Measurements from ENCODE around the gene PEAR1. TPM values are rescaled to one million over a fixed set of nuclear protein-coding genes. Genes with fewer than 3 reads are reported as not detected.

The PEAR1 gene
- total RNA-seq, 1 experiment from 2014 or later: 1.0 TPM

GRCh38 chr1:156961709-156962108 lies 68.2 kb downstream of the PEAR1 start:
- DNase-seq (ENCODE audit: low read depth in 1 of 2, low spot score in 2 of 2): no peak
- H3K27me3 ChIP-seq (replicated peaks): no peaks in the 10 kb centered on the region

GRCh38 chr1:156963621-156964020 lies 70.1 kb downstream of the PEAR1 start:
- no peaks in the 10 kb centered on the region for H3K27me3 ChIP-seq (replicated peaks)
- no peak for DNase-seq (ENCODE audit: low read depth in 1 of 2, low spot score in 2 of 2)
- no peak overlapping the region for H3K27ac ChIP-seq
- no peaks in the 10 kb centered on the region for H3K4me1 ChIP-seq (replicated peaks)
- no peaks in the 10 kb centered on the region for H3K9me3 ChIP-seq (replicated peaks)
- peaks cover 58% of the 10 kb centered on the region for H3K36me3 ChIP-seq
- no peak overlapping the region for H3K4me3 ChIP-seq

More at GRCh38 chr1:156961709-156962108, 68.2 kb downstream of the PEAR1 start:
- Histone ChIP-seq H3K9me3 (replicated peaks) (no peaks in the 10 kb centered on the region), H3K36me3 (peaks cover 66% of the 10 kb centered on the region), H3K27ac (no peak overlapping the region), H3K4me3 (no peak overlapping the region), H3K4me1 (replicated peaks) (no peaks in the 10 kb centered on the region)

GRCh38 chr1:156964441-156964840 lies 70.9 kb downstream of the PEAR1 start:
- peaks cover 51% of the 10 kb centered on the region for H3K36me3 ChIP-seq
- no peaks in the 10 kb centered on the region for H3K9me3 ChIP-seq (replicated peaks)
- no peak overlapping the region for H3K4me3 ChIP-seq
- no peaks in the 10 kb centered on the region for H3K27me3 ChIP-seq (replicated peaks)
- H3K4me1 ChIP-seq (replicated peaks): no peaks in the 10 kb centered on the region
- DNase-seq (ENCODE audit: low read depth in 1 of 2, low spot score in 2 of 2): no peak
- no peak overlapping the region for H3K27ac ChIP-seq

Other genes with a start within 250 kb of the PEAR1 start
- gene NES, start 216.3 kb upstream of the PEAR1 start, total RNA-seq (2014; rRNA removed; shearing (Covaris generic)): 149 and 169 TPM in 2 replicates
- 2.8 and 6.7 TPM in 2 replicates for gene CRABP2, start 188.1 kb upstream of the PEAR1 start, total RNA-seq (2014; rRNA removed; shearing (Covaris generic))
- gene METTL25B, start 165.2 kb upstream of the PEAR1 start, total RNA-seq (2014; rRNA removed; shearing (Covaris generic)): 6.4 and 6.5 TPM in 2 replicates
- 13.8 and 21.5 TPM in 2 replicates for gene ISG20L2, start 165.0 kb upstream of the PEAR1 start, total RNA-seq (2014; rRNA removed; shearing (Covaris generic))
- gene MRPL24, start 152.6 kb upstream of the PEAR1 start, total RNA-seq (2014; rRNA removed; shearing (Covaris generic)): 70.0 and 126 TPM in 2 replicates
- gene HDGF, start 142.0 kb upstream of the PEAR1 start, total RNA-seq (2014; rRNA removed; shearing (Covaris generic)): 324 and 387 TPM in 2 replicates
- 36.9 and 37.3 TPM in 2 replicates for gene PRCC, start 126.2 kb upstream of the PEAR1 start, total RNA-seq (2014; rRNA removed; shearing (Covaris generic))
- not detected in 2 replicates for gene SH2D2A, start 76.9 kb upstream of the PEAR1 start, total RNA-seq (2014; rRNA removed; shearing (Covaris generic))
- gene INSRR, start 34.6 kb upstream of the PEAR1 start, total RNA-seq (2014; rRNA removed; shearing (Covaris generic)): not detected in 2 replicates
- gene NTRK1, start 32.9 kb upstream of the PEAR1 start, total RNA-seq (2014; rRNA removed; shearing (Covaris generic)): not detected in 2 replicates
- gene LRRC71, start 26.9 kb downstream of the PEAR1 start, total RNA-seq (2014; rRNA removed; shearing (Covaris generic)): not detected in 2 replicates
- gene ARHGEF11, start 152.0 kb downstream of the PEAR1 start, total RNA-seq (2014; rRNA removed; shearing (Covaris generic)): 21.8 and 29.4 TPM in 2 replicates
- not detected in 2 replicates for gene ETV3L, start 206.1 kb downstream of the PEAR1 start, total RNA-seq (2014; rRNA removed; shearing (Covaris generic))
- 7.9 and 11.2 TPM in 2 replicates for gene ETV3, start 244.7 kb downstream of the PEAR1 start, total RNA-seq (2014; rRNA removed; shearing (Covaris generic))

Measured in SJSA1 (cell line).